Sciatic nerve (tissue), 2 donors: ENCODE measurements around the gene KHK. TPM values are rescaled to one million over a fixed set of nuclear protein-coding genes. Genes with fewer than 3 reads are reported as not detected.
A peak's percentile ranks its signal among the peaks of the same experiment; 100 is the strongest.
"Not testable (repeated sequence)": the region's sequence is repeated elsewhere in the genome, so short reads cannot be mapped to it uniquely, and the experiment has no call there.

Experiments
- ATAC-seq: fragments of 200-7000 bp; cut with Tn5 transposase; one replicate; pipeline ENCODE4 v1.9.1; 2020; ENCODE audit warnings: mild to moderate bottlenecking, moderate library complexity
- DNase-seq: peaks from one replicate; pipeline ENCODE4 v3.0.0-alpha.2; 2020; ENCODE audit warnings: low spot score
- intact Hi-C: fragments of 100-400 bp; cut with DNase I; formaldehyde crosslinking; loops from one replicate; pipeline ENCODE4 v1.14.2; 2022
- total RNA-seq: library from RNA; stranded (reverse); fragmentation: NEBNext Ultra II Directional; extraction: Animal tissue kit (Norgen Biotek cat#: 25700); gene quantifications from one replicate; pipeline ENCODE4 v1.2.1, GENCODE V29; 2021
- donor health status: DM: no; HTN: no; CAD: no.
- donor health status: DM: no; HTN: no; CAD: no.

The KHK gene
- total RNA-seq, 1 donor from 2014 or later, result 7.1 TPM

DNA sequence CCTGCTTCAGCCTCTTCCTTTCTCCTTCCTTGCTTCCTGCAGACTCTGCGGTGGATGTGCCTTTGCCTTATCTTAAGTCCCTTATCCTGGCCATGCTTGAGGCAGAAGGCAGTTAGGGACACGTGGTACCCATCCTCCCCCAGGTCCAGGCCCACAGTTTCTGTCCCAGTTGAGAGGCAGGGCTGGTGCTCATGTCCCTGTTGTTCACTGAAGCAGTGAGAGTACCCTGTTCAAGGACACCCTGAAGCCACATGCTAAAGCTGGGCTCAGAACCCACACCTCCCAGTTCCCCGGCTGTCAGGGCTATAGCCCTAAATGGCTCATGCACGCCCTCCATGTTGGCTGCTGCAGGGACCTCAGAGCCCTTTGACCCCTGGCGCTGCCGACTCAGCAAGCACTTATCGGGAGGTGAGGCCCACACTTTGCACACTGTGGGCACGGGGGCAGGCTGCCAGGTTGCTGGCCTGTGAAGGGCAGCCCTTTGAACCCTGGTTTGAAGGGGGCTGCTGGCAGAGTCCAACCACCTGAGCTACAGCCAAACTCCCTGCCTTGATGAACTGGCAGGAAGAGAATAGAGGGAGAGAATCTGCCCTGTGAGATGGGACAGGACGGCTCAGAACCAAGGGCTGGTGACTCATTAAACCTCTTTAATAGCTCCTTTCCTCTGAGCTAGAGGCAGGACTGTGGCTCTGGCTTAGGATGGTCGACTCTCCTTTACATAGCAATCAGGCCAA, 6.3 kb downstream of the KHK start:
- no peak for ATAC-seq
- no peak for DNase-seq
- intact Hi-C loops, result loop anchor here (10.0 kb wide), 1 partner anchor 192 kb away; the partner anchor contains the start of gene TRIM54

DNA sequence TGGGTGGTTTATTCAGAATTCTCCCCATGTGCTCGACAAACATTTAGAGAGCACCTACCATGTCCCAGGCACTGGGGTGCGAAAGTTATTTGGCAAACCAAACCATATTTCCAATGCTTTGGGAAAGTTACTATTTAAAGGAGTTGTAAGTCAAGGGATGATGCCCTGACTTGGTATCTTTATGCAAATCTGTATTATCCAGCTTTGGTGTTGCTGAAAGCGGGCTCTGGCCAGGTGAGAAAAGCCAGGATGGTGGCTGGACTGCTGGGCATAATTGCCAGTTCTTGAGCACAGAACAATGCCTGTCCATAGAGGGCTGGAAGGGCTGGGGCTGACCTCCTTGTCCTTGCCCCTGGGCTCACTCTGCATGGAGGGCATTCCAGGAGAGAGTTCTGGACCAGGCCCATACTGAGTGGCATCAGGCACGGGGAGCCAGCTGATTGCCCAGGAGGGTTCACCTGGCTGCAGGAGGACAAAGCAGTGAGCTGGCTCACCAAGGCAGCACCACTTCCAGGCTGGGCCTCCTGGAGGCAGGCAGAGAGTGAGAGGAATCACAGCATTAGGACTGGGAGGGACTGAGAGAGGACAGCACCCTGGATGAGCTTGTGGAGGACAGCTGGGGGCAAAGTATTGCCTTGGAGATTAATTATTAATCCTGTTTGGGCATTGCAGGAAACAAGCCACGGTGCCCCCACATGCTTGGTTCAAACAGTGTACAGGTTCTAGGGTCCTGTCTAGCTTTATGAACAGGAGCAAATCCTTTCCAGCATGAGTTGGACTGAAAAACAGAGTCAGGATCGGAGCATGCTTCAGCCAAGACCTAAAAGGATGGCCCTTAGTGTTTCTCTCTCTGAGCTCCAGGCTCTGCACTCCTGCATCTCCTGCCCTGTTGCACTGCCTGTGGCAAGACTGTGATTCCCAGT, 7.1 kb downstream of the KHK start:
- DNase-seq, result no peak
- intact Hi-C loops, result loop anchor here (10.0 kb wide), 1 partner anchor 191 kb away; the partner anchor contains the start of gene TRIM54
- ATAC-seq, result no peak

DNA sequence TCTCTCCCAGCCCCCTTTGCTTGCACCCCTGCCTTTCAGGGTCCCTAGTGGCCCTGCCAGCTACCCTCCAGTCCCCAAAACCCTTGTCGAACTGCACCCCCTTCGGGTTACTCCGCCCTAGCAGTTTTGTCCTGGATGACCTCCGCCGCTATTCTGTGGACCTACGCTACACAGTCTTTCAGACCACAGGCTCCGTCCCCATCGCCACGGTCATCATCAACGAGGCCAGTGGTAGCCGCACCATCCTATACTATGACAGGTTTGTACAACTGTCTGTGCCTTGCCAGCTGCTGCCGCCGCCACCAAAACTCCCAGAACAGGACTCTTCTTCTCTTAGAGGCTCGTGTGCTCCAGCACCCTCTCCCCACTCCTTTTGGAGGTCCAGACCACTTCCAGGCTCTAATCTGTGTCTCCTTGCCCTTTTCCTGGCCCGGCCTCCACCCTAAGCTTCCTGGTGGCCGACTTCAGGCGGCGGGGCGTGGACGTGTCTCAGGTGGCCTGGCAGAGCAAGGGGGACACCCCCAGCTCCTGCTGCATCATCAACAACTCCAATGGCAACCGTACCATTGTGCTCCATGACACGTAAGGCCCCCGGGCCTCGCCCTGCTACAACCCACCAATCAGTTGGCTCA, 7.9 kb downstream of the KHK start:
- intact Hi-C loops, result loop anchor here (10.0 kb wide), 1 partner anchor 190 kb away; the partner anchor contains the start of gene TRIM54
- DNase-seq (no peak), ATAC-seq (no peak)

DNA sequence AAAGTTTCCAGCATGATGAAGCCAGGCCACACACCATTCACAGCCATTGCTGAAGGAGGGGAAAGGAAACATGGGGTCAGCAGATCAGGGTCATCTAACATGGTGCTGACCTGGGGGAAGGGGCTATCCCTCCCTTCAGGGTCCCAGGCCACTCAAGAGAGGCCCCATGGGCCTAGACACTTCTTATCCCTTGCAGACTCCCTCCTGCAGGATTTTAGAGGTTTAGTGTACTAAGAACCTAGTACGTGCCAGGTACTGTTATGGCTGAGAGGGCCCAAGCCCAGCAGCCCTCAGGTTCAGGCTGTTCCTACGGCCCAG, 8.8 kb downstream of the KHK start:
- DNase-seq (no peak), ATAC-seq (no peak)
- intact Hi-C loops, result loop anchor here (10.0 kb wide), 1 partner anchor 189 kb away; the partner anchor contains the start of gene TRIM54

DNA sequence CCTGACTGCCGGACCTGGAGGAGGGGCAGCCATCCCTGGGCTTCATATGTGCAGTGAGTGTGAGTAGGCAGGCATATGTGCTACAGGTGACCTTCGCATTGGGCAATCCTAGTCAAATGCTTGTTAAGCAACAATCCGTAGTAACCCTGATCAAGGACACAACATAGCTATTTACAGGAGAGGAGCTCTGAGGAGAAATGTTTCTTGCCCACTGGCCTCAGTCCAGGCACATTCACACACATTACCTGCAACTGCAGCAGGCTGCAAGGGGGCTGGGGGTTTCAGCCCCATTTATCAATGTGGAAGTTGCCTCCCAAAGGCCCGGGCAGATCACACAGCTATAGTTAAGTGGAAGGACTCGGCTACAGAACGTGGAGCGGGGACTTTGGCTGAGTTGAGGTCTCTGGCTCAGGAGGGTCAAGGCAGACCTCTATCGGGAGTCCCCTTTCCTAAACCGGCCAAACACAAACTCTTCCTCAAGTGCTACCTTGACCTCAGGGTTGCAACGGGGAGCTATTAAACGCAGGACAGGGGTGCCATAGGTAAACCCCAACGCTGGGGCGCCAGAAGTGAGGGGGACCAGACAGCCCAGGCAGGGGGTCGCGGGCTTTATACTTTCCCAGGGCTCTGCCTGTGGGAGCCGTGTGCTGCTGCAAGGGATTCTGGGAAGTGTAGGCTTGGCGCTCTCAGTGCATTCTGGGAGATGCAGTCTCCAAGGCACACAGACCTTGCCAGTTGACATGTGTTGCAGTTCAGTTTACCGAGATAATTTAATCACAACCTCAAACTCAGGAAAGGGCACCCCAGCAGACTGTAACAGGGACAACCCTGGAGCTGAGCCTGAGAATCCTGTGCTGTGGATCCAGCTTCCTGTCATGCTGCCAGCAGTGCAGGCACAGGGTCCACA, 9.4 kb downstream of the KHK start:
- intact Hi-C loops, result loop anchor here (10.0 kb wide), 1 partner anchor 189 kb away; the partner anchor contains the start of gene TRIM54
- DNase-seq, result no peak
- ATAC-seq, result peak; percentile 88

DNA sequence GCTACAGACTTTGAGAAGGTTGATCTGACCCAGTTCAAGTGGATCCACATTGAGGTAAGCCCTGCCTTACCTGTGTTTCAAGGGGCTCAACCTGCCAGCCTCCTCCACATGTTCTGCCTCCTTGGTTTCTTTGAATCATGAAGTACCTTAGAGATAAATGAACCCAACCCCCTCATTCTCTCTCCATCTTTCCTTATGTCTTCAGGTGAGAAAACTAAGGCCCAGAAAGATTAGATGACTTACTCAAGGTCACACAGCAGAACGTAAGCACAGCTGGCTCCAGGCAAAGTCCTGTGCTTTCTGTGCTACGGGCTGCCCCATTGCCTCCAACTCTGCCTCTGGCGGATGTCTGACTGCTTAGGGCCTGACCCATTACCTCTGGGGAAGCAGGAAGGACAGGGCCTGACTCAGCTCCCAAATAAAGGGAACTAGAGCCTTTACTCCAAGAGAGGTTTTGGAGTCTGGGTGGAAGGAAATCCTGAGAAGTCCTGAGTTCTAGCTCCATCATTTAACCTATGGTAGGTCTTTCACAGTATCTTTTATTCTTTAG, 10.3 kb downstream of the KHK start:
- intact Hi-C loops, result loop anchor here (10.0 kb wide), 1 partner anchor 188 kb away; the partner anchor contains the start of gene TRIM54
- no peak for DNase-seq
- no peak for ATAC-seq

DNA sequence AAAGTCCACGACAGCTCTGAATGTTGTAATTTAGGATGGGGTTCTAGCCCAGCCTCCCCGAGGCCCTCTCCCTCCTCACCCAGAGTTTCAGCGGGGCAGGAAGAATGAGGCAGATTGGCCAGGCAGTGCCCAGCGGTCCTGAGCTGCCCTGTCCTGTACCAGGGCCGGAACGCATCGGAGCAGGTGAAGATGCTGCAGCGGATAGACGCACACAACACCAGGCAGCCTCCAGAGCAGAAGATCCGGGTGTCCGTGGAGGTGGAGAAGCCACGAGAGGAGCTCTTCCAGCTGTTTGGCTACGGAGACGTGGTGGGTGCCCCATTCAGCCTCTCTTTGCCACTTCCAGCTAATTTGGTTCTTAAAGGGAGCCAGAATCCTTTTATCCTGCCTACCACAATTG, 10.8 kb downstream of the KHK start:
- intact Hi-C loops, result loop anchor here (10.0 kb wide), 1 partner anchor 187 kb away; the partner anchor contains the start of gene TRIM54
- ATAC-seq, result no peak

DNA sequence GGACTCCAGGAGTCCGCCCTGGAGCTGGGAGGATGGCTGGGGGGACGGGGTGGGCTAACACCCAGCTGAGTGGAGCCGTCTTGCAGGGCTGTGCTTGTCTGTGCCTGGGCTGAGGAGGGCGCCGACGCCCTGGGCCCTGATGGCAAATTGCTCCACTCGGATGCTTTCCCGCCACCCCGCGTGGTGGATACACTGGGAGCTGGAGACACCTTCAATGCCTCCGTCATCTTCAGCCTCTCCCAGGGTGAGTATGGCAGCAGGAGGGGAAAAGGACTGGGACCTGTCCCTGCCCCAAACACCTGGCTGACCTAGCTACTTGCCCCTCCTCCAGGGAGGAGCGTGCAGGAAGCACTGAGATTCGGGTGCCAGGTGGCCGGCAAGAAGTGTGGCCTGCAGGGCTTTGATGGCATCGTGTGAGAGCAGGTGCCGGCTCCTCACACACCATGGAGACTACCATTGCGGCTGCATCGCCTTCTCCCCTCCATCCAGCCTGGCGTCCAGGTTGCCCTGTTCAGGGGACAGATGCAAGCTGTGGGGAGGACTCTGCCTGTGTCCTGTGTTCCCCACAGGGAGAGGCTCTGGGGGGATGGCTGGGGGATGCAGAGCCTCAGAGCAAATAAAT, 12.9 kb downstream of the KHK start:
- DNase-seq (no peak), ATAC-seq (no peak)
- intact Hi-C loops, result loop anchor here (10.0 kb wide), 1 partner anchor 185 kb away; the partner anchor contains the start of gene TRIM54

More for the DNA sequence above, 10.8 kb downstream of the KHK start:
- DNase-seq, result no peak

DNA sequence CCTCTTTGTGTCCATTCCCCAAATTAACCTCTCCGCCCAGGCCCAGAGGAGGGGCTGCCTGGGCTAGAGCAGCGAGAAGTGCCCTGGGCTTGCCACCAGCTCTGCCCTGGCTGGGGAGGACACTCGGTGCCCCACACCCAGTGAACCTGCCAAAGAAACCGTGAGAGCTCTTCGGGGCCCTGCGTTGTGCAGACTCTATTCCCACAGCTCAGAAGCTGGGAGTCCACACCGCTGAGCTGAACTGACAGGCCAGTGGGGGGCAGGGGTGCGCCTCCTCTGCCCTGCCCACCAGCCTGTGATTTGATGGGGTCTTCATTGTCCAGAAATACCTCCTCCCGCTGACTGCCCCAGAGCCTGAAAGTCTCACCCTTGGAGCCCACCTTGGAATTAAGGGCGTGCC, 13.5 kb downstream of the KHK start:
- DNase-seq, result no peak

DNA sequence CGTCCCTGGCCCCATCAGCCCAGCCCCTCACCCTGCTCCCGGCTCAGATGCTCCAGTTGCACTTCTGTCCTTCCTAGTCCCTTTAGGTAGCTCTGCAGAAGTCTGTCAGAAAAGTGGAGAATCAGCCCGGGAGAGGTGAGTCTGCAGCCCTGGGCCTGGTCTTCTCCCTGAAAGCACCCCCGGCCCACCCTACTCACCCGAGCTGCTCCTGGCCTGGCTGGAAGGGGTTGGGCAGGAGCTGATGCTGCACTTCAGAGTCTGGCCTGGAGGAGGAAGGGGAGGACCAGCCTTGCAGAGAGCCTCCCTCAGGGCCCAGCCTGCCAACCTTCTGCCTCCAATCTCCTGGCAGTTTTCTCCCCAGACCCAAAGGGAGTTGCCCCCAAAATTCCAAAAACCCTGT, 15.8 kb downstream of the KHK start:
- DNase-seq, result no peak
- intact Hi-C loops, result no loop called here
- ATAC-seq, result no peak

More for the DNA sequence above, 13.5 kb downstream of the KHK start:
- ATAC-seq, result no peak
- intact Hi-C loops, result no loop called here

DNA sequence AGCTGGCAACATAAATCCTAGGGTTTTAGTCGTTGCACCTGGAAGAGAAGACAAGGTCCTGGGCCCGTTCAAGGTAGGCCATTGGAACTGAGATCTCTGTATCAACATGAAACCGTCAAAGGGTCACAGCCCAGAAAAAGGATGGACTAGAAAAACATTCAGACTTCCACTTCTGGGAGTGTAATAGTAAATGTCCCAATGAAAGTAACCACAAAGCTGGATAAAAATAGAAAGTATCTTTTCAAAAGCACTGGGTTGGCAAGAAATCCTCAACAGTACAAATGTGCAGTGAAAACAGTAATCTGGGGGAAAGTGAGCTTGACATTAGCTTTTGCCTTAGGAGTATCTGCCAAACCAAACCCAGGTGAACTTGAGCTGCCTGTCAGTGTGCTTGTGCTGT, 19.4 kb downstream of the KHK start:
- intact Hi-C loops, result no loop called here
- DNase-seq (no peak), ATAC-seq (no peak)

DNA sequence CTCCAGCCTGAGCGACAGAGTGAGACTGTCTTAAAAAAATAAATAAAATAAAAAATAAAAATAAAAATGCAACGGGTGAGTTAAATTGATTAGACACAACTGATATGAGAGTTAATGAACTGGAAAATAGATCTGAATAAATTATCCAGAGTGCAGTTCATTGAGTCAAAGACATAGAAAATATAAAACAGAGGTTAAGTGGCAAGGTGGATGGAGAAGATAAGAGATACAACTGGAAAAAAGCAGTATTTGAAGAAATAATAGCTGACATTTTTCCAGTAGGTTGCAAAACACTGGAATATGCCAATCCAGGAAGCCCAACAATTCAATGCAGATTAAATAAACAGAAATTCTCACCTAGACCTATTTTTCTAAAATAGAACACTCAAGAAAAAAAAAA, 21.6 kb downstream of the KHK start:
- ATAC-seq (no peak), DNase-seq (no peak)
- intact Hi-C loops, result no loop called here

DNA sequence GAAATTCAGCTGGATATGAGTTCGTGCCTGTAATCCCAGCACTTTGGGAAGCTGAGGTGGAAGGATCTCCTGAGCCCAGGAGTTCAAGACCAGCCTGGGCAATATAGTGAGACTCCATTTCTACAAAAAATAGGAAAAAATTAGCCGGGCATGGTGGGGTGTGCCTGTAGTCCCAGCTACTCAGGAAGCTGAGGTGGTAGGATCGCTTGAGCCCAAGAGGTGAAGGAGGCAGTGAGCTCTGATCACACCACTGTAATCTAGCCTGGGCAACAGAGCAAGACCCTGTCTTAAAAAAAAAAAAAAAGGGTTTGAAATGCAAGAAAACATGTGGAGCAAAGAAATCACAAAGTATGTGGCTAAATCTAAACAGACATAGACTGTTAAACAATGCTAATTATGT, 22.5 kb downstream of the KHK start:
- intact Hi-C loops, result no loop called here
- ATAC-seq (no peak), DNase-seq (no peak)

DNA sequence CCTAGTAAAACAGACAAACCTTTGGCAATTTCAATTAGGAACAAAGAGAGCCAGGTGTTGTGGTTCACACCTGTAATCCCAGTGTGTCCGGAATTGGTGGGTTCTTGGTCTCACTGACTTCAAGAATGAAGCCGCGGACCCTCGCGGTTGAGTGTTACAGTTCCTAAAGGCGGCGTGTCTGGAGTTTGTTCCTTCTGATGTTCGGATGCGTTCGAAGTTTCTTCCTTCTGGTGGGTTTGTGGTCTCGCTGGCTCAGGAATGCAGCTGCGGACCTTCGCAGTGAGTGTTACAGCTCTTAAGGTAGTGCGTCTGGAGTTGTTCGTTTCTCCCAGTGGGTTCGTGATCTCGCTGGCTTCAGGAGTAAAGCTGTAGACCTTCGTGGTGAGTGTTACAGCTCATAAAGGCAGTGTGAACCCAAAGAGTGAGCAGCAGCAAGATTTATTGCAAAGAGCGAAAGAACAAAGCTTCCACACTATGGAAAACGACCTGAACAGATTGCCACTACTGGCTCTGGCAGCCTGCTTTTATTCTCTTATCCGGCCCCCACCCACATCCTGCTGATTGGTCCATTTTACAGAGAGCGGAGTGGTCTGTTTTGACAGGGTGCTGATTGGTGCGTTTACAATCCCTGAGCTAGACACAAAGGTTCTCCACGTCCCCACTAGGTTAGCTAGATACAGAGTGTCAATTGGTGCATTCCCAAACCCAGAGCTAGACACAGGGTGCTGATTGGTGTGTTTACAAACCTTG, 24.2 kb downstream of the KHK start:
- ATAC-seq, intact Hi-C loops, DNase-seq: not testable (repeated sequence)

DNA sequence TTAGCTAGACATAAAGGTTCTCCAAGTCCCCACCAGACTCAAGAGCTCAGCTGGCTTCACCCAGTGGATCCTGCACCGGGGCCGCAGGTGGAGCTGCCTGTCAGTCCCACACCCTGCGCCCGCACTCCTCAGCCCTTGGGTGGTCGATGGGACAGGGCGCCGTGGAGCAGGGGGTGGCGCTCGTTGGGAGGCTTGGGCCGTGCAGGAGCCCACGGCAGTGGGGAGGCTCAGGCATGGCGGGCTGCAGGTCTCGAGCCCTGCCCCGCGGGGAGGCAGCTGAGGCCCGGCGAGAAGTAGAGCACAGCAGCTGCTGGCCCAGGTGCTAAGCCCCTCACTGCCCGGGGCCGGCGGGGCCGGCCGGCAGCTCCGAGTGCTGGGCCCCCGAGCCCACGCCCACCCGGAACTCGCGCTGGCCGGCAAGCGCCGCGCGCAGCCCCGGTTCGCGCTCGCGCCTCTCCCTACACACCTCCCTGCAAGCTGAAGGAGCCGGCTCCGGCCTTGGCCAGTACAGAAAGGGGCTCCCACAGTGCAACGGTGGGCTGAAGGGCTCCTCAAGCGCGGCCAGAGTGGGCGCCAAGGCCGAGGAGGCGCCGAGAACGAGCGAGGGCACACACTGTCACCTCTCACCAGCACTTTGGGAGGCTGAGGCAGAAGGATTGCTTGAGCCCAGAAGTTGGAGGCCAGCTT, 25.0 kb downstream of the KHK start:
- ATAC-seq, DNase-seq, intact Hi-C loops: not testable (repeated sequence)

DNA sequence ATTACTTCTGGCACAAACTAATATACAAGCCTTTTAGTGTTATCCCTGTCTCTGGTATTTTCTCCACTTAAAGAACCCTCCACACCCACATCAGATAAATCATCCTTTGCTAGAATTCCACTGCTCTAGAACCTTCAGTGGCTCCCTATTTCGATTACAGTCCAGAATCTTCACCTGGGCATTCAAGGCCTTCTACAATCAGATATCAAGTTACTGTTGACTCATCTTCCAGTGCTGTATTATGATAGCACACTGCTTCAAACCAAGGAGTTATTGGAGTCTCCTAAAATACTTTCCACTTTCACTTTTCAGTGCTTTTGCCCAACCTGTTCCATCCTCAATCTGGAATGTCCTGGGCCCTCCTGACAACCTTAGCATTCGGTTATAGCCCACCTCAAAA, 28.9 kb downstream of the KHK start:
- ATAC-seq (no peak), DNase-seq (no peak)
- intact Hi-C loops, result no loop called here
